HG02763 (cell line): ENCODE data around the gene SHROOM2.
"Not testable (repeated sequence)": the region's sequence is repeated elsewhere in the genome, so short reads cannot be mapped to it uniquely, and the experiment has no call there.

Source experiments
- ATAC-seq: cut with Tn5 transposase; IDR thresholded peaks from one replicate; pipeline ENCODE4 v1.9.1; 2021; ENCODE audit warnings: mild to moderate bottlenecking, moderate library complexity; ENCODE audit not compliant: unreplicated experiment

The SHROOM2 gene

GRCh38 chrX:9829308-9830267 lies 43.4 kb downstream of the SHROOM2 start:
- peak; percentile 85 for ATAC-seq

- ATAC-seq = no peak
Observed at GRCh38 chrX:9832811-9833210, 46.6 kb downstream of the SHROOM2 start.

GRCh38 chrX:9835585-9836210 lies 49.5 kb downstream of the SHROOM2 start:
- no peak for ATAC-seq

- ATAC-seq = no peak
Observed at GRCh38 chrX:9842541-9842940, 56.3 kb downstream of the SHROOM2 start.

GRCh38 chrX:9844936-9845577 lies 58.8 kb downstream of the SHROOM2 start:
- no peak for ATAC-seq

- no peak for ATAC-seq
Observed at GRCh38 chrX:9845578-9845952, 59.3 kb downstream of the SHROOM2 start.

GRCh38 chrX:9846631-9847030 lies 60.4 kb downstream of the SHROOM2 start:
- no peak for ATAC-seq

- ATAC-seq = no peak
Observed at GRCh38 chrX:9847071-9847470, 60.8 kb downstream of the SHROOM2 start.

- no peak for ATAC-seq
Observed at GRCh38 chrX:9848718-9849479, 62.7 kb downstream of the SHROOM2 start.

GRCh38 chrX:9851890-9852289 lies 65.7 kb downstream of the SHROOM2 start:
- no peak for ATAC-seq

GRCh38 chrX:9853307-9853706 lies 67.1 kb downstream of the SHROOM2 start:
- no peak for ATAC-seq

GRCh38 chrX:9855561-9856283 lies 69.5 kb downstream of the SHROOM2 start:
- ATAC-seq = no peak

GRCh38 chrX:9856588-9856987 lies 70.4 kb downstream of the SHROOM2 start:
- ATAC-seq = no peak

- no peak for ATAC-seq
Observed at GRCh38 chrX:9857575-9858474, 71.6 kb downstream of the SHROOM2 start.

GRCh38 chrX:9858684-9859083 lies 72.5 kb downstream of the SHROOM2 start:
- ATAC-seq = not testable (repeated sequence)

GRCh38 chrX:9859711-9860555 lies 73.7 kb downstream of the SHROOM2 start:
- ATAC-seq = no peak

- ATAC-seq = no peak
Observed at GRCh38 chrX:9860826-9861225, 74.6 kb downstream of the SHROOM2 start.

GRCh38 chrX:9861711-9862110 lies 75.5 kb downstream of the SHROOM2 start:
- ATAC-seq = no peak
